Upper lobe of left lung (tissue), 6 donors: Measurements from ENCODE around the gene QSOX1. TPM values are rescaled to one million over a fixed set of nuclear protein-coding genes. Genes with fewer than 3 reads are reported as not detected.
"Not testable (repeated sequence)": the region's sequence is repeated elsewhere in the genome, so short reads cannot be mapped to it uniquely, and the experiment has no call there.

Source experiments
- ATAC-seq, 2 donors: fragments of 200-7000 bp; cut with Tn5 transposase; one replicate each; pipeline ENCODE4 v1.9.1; 2022; ENCODE audit warnings: mild to moderate bottlenecking in 2 of 2, moderate library complexity in 2 of 2; ENCODE audit not compliant: low FRiP score in 2 of 2
- DNase-seq, 2 donors: peaks; one replicate each; pipeline ENCODE4 v3.0.0-alpha.2; 2019 to 2020
- H3K27ac ChIP-seq, 4 donors: fragments of 200-600 bp; sonication (generic); one replicate each; pipeline ENCODE4 v1.5.1; 2016 to 2019
- H3K27me3 ChIP-seq, 4 donors: fragments of 200-600 bp; sonication (generic); one replicate each; pipeline ENCODE4 v1.5.1; 2017 to 2019
- H3K36me3 ChIP-seq, 4 donors: fragments of 200-600 bp; sonication (generic); one replicate each; pipeline ENCODE4 v1.5.1; 2016 to 2019
- H3K4me1 ChIP-seq, 4 donors: fragments of 200-600 bp; sonication (generic); one replicate each; pipeline ENCODE4 v1.5.1; 2018 to 2019
- H3K4me3 ChIP-seq, 4 donors: fragments of 200-600 bp; sonication (generic); one replicate each; pipeline ENCODE4 v1.5.1; 2017 to 2019; ENCODE audit warnings: mild to moderate bottlenecking in 2 of 4, moderate library complexity in 1 of 4
- H3K9me3 ChIP-seq, 4 donors: fragments of 200-600 bp; sonication (generic); one replicate each; pipeline ENCODE4 v1.5.1; 2018 to 2019
- EP300 ChIP-seq, 4 donors: sonication (generic); formaldehyde crosslinking; IDR thresholded peaks; one replicate each; pipeline ENCODE4 v1.5.1; 2017; ENCODE audit warnings: antibody characterized with exemption in 4 of 4, control low read depth in 2 of 4
- POLR2A ChIP-seq, 4 donors: fragments of 450-650 bp; IDR thresholded peaks; one replicate each; pipeline ENCODE4 v1.5.1; 2016 to 2017; ENCODE audit warnings: antibody characterized with exemption in 4 of 4, mild to moderate bottlenecking in 2 of 4
- POLR2AphosphoS5 ChIP-seq, 2 donors: sonication (generic); formaldehyde crosslinking; IDR thresholded peaks; one replicate each; pipeline ENCODE4 v1.5.1; 2017; ENCODE audit warnings: antibody characterized with exemption in 2 of 2
- WGBS, 2 donors: methylation state at CpG; one replicate each; pipeline ENCODE4 v1.1.5; 2017 to 2018; 5-methylcytosine and 5-hydroxymethylcytosine counted together
- total RNA-seq, 6 donors: library from RNA; depleted of rRNA in 4 of 6; stranded (reverse); fragments of >200 nt in 4 of 6; gene quantifications; one replicate each; pipeline versions ENCODE4 v1.1.0 to v1.2.1, GENCODE V29; 2016 to 2021
- TF ChIP-seq, protein P1 (sequence below), 6 experiments: fragments of 450-650 bp in 4 of 6; fragments of 200-600 bp in 2 of 6; sonication (generic) in 2 of 6; IDR thresholded peaks; one replicate each; pipeline ENCODE4 v1.5.1; 2016 to 2019; ENCODE audit warnings: antibody characterized with exemption in 6 of 6
- donor health status: DM: no; HTN: no; CAD: no; lungs with moderate emphysema.
- donor health status: DM: no; HTN: yes; CAD: no; lungs with severe emphysema.

Gene QSOX1
- total RNA-seq, 6 donors from 2014 or later = 61.8 to 380 (median 201) TPM

DNA sequence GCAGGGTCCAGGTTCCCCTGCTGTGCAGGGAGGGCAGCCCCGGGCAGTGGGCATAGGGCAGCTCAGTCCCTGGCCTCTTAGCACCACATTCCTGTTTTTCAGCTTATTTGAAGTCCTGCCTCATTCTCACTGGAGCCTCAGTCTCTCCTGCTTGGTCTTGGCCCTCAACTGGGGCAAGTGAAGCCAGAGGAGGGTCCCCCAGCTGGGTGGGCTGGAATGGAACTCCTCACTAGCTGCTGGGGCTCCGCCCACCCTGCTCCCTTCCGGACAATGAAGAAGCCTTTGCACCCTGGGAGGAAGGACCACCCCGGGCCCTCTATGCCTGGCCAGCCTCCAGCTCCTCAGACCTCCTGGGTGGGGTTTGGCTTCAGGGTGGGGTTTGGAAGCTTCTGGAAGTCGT is 42.6 kb downstream of the QSOX1 start:
- Histone ChIP-seq H3K9me3 (no peaks in the 10 kb centered on the region), H3K27ac (no peak overlapping the region), H3K4me3 (no peak overlapping the region), H3K36me3 (peaks cover 0 to 69% (median 50%) of the 10 kb centered on the region in 4 donors), H3K27me3 (no peaks in the 10 kb centered on the region), H3K4me1 (no peaks in the 10 kb centered on the region)
- 62 to 79% methylated on average over 1 to 4 of the region's 5 CpGs for WGBS, 2 donors
- DNase-seq (no peak), ATAC-seq (no peak)
- no peak for TF ChIP-seq POLR2A (IDR thresholded peaks at IDR 0.05)

DNA sequence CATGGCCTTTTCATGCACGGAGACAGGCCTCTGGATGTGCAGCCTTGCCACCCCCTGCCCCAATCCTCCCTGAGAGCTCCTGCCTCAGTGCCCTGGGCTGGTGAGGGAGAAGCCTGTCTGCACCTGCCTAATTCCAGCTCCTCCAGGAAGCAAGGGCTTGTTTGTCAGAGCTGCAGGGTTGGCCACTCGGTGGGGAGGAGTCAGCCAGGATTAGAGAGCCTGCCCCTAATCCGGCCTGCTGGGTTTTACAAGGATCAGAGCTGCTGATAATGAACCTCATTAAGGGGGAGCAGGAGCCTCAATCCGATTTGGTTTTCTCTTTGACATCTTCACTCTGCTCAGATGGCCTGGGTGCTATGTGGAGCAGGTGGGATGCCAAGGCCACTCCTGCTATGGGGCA is 43.5 kb downstream of the QSOX1 start:
- peaks cover 0 to 62% (median 48%) of the 10 kb centered on the region in 4 donors for H3K36me3 ChIP-seq
- TF ChIP-seq EP300 (IDR thresholded peaks at IDR 0.05) = no peak
- no peak for TF ChIP-seq POLR2AphosphoS5 (IDR thresholded peaks at IDR 0.05)
- no peak for TF ChIP-seq POLR2A (IDR thresholded peaks at IDR 0.05)
- TF ChIP-seq, protein P1, sequence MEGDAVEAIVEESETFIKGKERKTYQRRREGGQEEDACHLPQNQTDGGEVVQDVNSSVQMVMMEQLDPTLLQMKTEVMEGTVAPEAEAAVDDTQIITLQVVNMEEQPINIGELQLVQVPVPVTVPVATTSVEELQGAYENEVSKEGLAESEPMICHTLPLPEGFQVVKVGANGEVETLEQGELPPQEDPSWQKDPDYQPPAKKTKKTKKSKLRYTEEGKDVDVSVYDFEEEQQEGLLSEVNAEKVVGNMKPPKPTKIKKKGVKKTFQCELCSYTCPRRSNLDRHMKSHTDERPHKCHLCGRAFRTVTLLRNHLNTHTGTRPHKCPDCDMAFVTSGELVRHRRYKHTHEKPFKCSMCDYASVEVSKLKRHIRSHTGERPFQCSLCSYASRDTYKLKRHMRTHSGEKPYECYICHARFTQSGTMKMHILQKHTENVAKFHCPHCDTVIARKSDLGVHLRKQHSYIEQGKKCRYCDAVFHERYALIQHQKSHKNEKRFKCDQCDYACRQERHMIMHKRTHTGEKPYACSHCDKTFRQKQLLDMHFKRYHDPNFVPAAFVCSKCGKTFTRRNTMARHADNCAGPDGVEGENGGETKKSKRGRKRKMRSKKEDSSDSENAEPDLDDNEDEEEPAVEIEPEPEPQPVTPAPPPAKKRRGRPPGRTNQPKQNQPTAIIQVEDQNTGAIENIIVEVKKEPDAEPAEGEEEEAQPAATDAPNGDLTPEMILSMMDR (IDR thresholded peaks at IDR 0.05) = no peak
- WGBS, 2 donors = 40 to 83% methylated on average over 1 to 4 of the region's 4 CpGs

GRCh38 chr1:180198611-180199010 is 43.9 kb downstream of the QSOX1 start:
- H3K36me3 ChIP-seq = peaks cover 0 to 61% (median 45%) of the 10 kb centered on the region in 4 donors
- WGBS, 2 donors = 95% methylated on average over 3 to 5 of the region's 5 CpGs

More for the DNA sequence above, 43.5 kb downstream of the QSOX1 start:
- H3K27ac ChIP-seq = no peak overlapping the region
- ATAC-seq = no peak
- H3K9me3 ChIP-seq = no peaks in the 10 kb centered on the region
- H3K4me1 ChIP-seq = no peaks in the 10 kb centered on the region
- H3K27me3 ChIP-seq = no peaks in the 10 kb centered on the region
- no peak overlapping the region for H3K4me3 ChIP-seq
- DNase-seq = no peak

GRCh38 chr1:180199018-180199417 is 44.3 kb downstream of the QSOX1 start:
- H3K36me3 ChIP-seq = peaks cover 0 to 56% (median 41%) of the 10 kb centered on the region in 4 donors
- DNase-seq = no peak
- no peak overlapping the region for H3K4me3 ChIP-seq
- ATAC-seq = no peak
- no peaks in the 10 kb centered on the region for H3K4me1 ChIP-seq
- H3K27me3 ChIP-seq = no peaks in the 10 kb centered on the region
- TF ChIP-seq POLR2AphosphoS5 (IDR thresholded peaks at IDR 0.05) (no peak), POLR2A (IDR thresholded peaks at IDR 0.05) (no peak), EP300 (IDR thresholded peaks at IDR 0.05) (no peak)
- TF ChIP-seq, protein P1 (IDR thresholded peaks at IDR 0.05) = no peak
- WGBS, 2 donors = 94 to 95% methylated on average over 12 of the region's 12 CpGs
- H3K27ac ChIP-seq = no peak overlapping the region
- H3K9me3 ChIP-seq = no peaks in the 10 kb centered on the region

More at GRCh38 chr1:180198611-180199010, 43.9 kb downstream of the QSOX1 start:
- ATAC-seq (no peak), DNase-seq (no peak)
- TF ChIP-seq POLR2A (IDR thresholded peaks at IDR 0.05) (no peak), POLR2AphosphoS5 (IDR thresholded peaks at IDR 0.05) (no peak), EP300 (IDR thresholded peaks at IDR 0.05) (no peak)
- TF ChIP-seq, protein P1 (IDR thresholded peaks at IDR 0.05) = no peak
- Histone ChIP-seq H3K4me1 (no peaks in the 10 kb centered on the region), H3K4me3 (no peak overlapping the region), H3K27ac (no peak overlapping the region), H3K9me3 (no peaks in the 10 kb centered on the region), H3K27me3 (no peaks in the 10 kb centered on the region)

GRCh38 chr1:180201451-180202200 is 47.0 kb downstream of the QSOX1 start:
- no peaks in the 10 kb centered on the region for H3K9me3 ChIP-seq
- no peak for ATAC-seq

DNA sequence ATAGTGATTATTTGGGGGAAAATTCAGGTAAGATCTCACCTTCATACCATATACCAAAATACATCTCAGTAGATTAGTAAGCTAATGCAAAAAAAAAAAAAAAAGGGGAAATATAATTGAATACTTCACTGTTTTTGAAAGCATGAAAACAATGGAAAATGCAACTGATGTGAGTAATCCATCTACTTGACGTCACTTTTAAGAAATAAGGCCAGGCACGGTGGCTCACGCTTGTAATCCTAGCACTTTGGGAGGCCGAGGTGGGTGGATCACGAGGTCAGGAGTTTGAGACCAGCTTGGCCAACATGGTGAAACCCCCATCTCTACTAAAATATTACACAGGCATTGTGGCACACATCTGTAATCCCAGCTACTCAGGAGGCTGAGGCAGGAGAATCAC is 47.9 kb downstream of the QSOX1 start:
- 79 to 87% methylated on average over 5 of the region's 5 CpGs for WGBS, 2 donors
- not testable (repeated sequence) for H3K27ac ChIP-seq, H3K27me3 ChIP-seq, DNase-seq, ATAC-seq, H3K4me3 ChIP-seq, H3K4me1 ChIP-seq, H3K9me3 ChIP-seq
- peaks cover 0 to 22% (median 11%) of the 10 kb centered on the region in 4 donors for H3K36me3 ChIP-seq

More at GRCh38 chr1:180201451-180202200, 47.0 kb downstream of the QSOX1 start:
- Histone ChIP-seq H3K27me3 (no peaks in the 10 kb centered on the region), H3K36me3 (peaks cover 0 to 31% (median 17%) of the 10 kb centered on the region in 4 donors), H3K4me3 (no peak overlapping the region), H3K27ac (no peak overlapping the region), H3K4me1 (no peaks in the 10 kb centered on the region)
- WGBS, 2 donors = 80 to 97% methylated on average over 6 to 7 of the region's 7 CpGs
- no peak for DNase-seq
- TF ChIP-seq EP300 (IDR thresholded peaks at IDR 0.05) (no peak), POLR2AphosphoS5 (IDR thresholded peaks at IDR 0.05) (no peak), POLR2A (IDR thresholded peaks at IDR 0.05) (no peak)
- TF ChIP-seq, protein P1 (IDR thresholded peaks at IDR 0.05) = no peak
